GM13976 (cell line): ENCODE results near the gene OR52E6.

Experiments
- DNase-seq: peaks from one replicate; pipeline ENCODE4 v3.0.0; 2012; ENCODE audit warnings: low spot score
- CTCF ChIP-seq: IDR thresholded peaks from 2 replicates; pipeline ENCODE4 v1.5.1; 2012; ENCODE audit warnings: borderline replicate concordance, mild to moderate bottlenecking; ENCODE audit not compliant: insufficient read depth; ENCODE audit errors: extremely low read depth, missing control alignments, control extremely low read depth
- in situ Hi-C: fragments of 300-500 bp; cut with MboI; formaldehyde crosslinking; loops from one replicate; pipeline ENCODE4 v1.12.0; 2022; ENCODE audit warnings: low sequenced_read_pairs, mixed read lengths, inconsistent platforms; ENCODE audit not compliant: unreplicated experiment

The OR52E6 gene

GRCh38 chr11:5865826-5866225 lies 24.1 kb upstream of the OR52E6 start:
- TF ChIP-seq CTCF = no peak
- no peak for DNase-seq
- in situ Hi-C loops = no loop called here

GRCh38 chr11:5857590-5857989 lies 15.9 kb upstream of the OR52E6 start, which contains the start of gene OR52E8:
TSS of gene OR52E8 (minus strand) at chr11:5857690. CDS start at chr11:5857690, 0 bp downstream.
- in situ Hi-C loops = no loop called here
- DNase-seq = no peak
- no peak for TF ChIP-seq CTCF

GRCh38 chr11:5851002-5851401 lies 9.3 kb upstream of the OR52E6 start:
- in situ Hi-C loops = no loop called here
- no peak for TF ChIP-seq CTCF
- no peak for DNase-seq

GRCh38 chr11:5847711-5848110 lies 6.0 kb upstream of the OR52E6 start:
- no peak for DNase-seq
- in situ Hi-C loops = no loop called here
- TF ChIP-seq CTCF = no peak

GRCh38 chr11:5846701-5847100 lies 5.0 kb upstream of the OR52E6 start:
- in situ Hi-C loops = no loop called here
- TF ChIP-seq CTCF = no peak
- DNase-seq = no peak

GRCh38 chr11:5837695-5838094 lies 4.0 kb downstream of the OR52E6 start:
- in situ Hi-C loops = no loop called here
- TF ChIP-seq CTCF = no peak
- no peak for DNase-seq

GRCh38 chr11:5833446-5833845 lies 8.3 kb downstream of the OR52E6 start:
- in situ Hi-C loops = no loop called here
- TF ChIP-seq CTCF = no peak
- no peak for DNase-seq
